Measurements from ENCODE around the gene HSP90AB1.

Gene HSP90AB1

GRCh38 chr6:44246663-44247337 lies at the start of gene HSP90AB1:
TSS of gene HSP90AB1 (plus strand) at chr6:44247101. CDS start at chr6:44248630, 1,529 bp downstream.
- peak; percentile 89 to 95 for DNase-seq (ENCODE audit: low read depth in 2 of 2)

DNA sequence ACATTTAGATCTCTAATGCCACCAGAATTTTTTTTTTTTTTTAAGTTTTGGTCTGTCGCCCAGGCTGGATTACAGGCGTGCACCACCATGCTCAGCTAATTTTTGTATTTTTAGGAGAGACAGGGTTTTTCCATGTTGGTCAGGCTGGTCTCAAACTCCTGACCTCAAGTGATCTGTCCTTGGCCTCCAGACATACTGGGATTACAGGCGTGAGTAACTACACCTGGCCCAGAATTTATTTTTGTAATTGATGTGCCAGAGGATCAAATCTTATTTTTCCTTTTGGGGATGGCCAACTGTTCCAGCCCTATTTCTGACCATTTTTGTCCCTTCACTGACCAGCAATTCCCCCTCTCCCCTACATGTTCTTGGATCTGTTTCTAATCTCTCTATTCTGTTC lies 48.2 kb upstream of the HSP90AB1 start:
- no peak for DNase-seq (ENCODE audit: low read depth in 2 of 2)

- DNase-seq (ENCODE audit: low read depth in 2 of 2), result no peak
Observed at GRCh38 chr6:44199883-44200282, 47.0 kb upstream of the HSP90AB1 start.

GRCh38 chr6:44201200-44201599 lies 45.7 kb upstream of the HSP90AB1 start:
- DNase-seq (ENCODE audit: low read depth in 2 of 2), result no peak

DNA sequence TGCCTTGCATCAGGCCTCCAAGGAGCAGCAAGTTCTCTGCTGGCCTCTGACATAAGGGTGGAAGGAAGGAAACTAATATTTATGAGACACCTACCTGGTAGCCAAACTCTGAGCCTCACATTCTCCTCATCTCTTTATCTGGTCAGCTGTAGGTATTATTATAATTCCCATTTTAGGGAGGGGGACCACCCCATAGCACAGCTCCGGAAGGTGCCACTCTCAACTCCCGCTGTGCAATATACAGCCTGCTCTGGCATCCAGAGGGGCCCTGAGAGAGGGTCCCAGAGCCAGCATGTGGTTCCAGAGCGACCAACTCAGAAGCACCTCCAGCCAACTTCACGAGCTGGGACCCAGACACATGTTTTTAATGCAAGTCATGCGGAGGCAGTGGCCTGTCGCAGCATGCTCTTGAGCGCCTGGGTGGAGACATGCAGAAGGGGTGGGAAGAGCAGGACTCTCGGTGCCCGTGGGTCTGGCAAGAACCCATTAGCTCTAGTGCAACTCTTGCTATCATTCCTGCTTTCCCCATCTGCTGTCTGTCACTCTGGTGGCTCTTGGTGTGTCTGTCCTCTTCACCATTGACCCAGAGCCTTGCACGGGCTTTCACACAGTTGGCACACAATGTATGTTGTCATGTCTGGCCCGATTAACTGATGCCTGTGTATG lies 45.1 kb upstream of the HSP90AB1 start:
- no peak for DNase-seq (ENCODE audit: low read depth in 2 of 2)

DNA sequence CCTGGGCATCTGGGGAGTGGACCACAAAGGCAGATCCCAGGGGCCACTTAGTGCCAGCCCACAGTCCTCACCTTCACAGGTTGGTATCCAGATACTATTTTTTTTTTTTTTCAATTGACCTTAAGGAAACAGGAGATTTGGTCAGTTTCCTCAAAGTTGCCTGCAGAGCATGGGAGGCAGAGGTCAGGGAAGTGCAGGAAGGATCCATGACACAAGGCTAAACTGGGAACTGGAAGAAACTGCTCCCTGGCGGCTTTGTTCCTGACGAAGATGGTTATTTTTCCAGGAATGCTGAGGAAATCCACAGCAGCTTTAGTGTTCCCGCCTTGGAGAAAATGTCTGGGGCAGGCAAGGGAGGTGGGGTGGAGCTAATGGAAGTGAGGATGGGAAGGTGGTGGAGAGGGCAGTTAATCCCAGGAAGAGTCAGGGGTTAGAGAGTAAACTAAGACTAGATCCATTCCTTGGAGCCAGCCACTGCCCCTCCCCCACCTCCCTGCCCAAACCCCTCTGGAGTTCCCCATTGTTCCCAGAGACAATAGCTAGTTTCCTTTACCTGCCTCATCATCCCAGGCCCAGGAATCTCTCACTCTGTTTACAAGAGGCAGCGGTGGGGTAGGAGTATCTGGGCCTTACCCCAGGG lies 44.4 kb upstream of the HSP90AB1 start:
- no peak for DNase-seq (ENCODE audit: low read depth in 2 of 2)

GRCh38 chr6:44202972-44203750 lies 43.7 kb upstream of the HSP90AB1 start:
- no peak for DNase-seq (ENCODE audit: low read depth in 2 of 2)

GRCh38 chr6:44203955-44204354 lies 42.9 kb upstream of the HSP90AB1 start:
- DNase-seq (ENCODE audit: low read depth in 2 of 2), result no peak

DNA sequence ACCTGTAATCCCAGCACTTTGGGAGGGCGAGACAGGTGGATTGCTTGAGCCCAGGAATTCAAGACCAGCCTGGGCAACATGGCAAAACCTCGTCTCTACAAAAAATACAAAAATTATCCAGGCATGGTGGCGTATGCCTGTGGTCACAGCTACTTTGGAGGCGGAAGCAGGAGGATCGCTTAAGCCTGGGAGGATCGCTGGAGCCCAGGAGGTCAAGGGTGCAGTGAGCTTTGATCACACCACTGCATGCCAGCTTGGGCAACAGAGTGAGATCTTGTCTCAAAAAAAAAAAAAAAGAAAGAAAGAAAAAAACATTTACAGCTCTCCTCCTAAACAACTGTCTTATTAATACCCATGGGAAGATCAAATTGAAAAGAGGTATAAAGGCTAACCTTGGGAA lies 38.9 kb upstream of the HSP90AB1 start:
- no peak for DNase-seq (ENCODE audit: low read depth in 2 of 2)

DNA sequence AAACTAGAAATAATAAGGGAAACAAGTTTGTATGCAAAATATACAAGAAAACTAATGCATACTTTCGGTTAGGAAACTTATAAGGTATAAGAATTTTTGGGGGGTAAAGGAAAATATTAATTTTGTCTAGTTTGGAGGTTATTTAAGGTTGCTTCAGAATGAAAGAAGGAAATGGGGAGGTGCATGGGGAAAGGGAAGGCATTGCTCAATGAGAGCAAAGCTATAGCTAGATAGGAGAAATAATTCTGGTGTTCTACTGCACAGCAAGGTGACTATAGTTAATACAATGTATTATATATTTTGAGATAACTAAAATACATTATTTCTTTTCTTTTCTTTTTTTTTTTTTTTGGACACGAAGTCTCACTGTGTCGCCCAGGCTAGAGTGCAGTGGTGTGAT lies 35.6 kb upstream of the HSP90AB1 start:
- DNase-seq (ENCODE audit: low read depth in 2 of 2), result no peak

DNA sequence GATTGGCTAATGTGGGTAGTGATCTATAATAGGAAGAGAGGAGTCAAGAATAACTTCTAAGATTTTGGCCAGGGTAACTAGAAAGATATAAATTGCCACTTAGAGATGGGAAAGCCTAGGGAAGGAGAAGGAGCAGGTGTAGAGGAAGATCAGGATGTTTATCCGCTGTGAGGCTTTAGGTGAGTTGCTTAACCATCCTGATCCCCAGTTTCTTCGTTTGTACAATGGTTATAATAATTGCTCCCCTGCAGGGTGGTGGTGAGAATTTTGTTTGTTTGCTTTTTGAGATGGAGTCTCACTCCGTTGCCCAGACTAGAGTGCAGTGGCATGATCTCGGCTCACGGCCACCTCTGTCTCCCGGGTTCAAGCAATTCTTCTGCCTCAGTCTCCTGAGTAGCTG lies 32.6 kb upstream of the HSP90AB1 start:
- DNase-seq (ENCODE audit: low read depth in 2 of 2), result no peak

DNA sequence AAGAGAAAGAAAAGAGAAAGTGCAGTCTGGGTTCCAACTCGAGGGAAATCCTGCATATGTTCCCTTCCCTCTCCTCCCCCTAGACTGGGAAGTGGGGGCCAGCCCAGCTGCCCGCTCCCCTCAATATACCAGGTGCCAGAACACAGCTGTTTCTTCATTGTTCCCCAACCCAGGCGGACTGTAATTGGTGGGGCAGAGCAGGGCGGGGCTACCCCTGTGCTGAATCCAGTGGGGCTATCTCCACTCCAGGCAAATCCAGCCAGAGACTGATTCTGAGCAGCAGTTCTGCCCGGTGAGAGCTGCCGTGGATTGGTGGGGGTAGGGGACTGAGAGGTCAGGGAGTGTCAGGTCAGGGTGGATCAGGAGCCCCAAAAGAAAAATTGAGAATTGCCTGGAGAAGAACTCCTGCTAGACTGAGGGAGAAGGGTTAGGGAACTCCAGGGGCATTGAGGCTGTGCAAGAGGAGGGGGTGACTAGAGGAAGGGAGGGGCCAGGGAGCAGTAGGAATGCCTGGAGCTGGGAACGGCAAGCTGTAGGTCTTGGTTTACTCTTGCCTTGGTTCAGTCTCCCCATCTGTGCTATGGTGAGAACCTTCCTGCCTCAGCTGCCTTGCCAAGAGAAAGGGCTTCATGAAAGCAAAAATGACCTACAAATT lies 30.1 kb upstream of the HSP90AB1 start, which contains the start of gene MYMX:
TSS of gene MYMX (plus strand) at position 250 of the 655 bp plus-strand sequence. CDS start 546 bp downstream, outside the sequence.
- no peak for DNase-seq (ENCODE audit: low read depth in 2 of 2)

DNA sequence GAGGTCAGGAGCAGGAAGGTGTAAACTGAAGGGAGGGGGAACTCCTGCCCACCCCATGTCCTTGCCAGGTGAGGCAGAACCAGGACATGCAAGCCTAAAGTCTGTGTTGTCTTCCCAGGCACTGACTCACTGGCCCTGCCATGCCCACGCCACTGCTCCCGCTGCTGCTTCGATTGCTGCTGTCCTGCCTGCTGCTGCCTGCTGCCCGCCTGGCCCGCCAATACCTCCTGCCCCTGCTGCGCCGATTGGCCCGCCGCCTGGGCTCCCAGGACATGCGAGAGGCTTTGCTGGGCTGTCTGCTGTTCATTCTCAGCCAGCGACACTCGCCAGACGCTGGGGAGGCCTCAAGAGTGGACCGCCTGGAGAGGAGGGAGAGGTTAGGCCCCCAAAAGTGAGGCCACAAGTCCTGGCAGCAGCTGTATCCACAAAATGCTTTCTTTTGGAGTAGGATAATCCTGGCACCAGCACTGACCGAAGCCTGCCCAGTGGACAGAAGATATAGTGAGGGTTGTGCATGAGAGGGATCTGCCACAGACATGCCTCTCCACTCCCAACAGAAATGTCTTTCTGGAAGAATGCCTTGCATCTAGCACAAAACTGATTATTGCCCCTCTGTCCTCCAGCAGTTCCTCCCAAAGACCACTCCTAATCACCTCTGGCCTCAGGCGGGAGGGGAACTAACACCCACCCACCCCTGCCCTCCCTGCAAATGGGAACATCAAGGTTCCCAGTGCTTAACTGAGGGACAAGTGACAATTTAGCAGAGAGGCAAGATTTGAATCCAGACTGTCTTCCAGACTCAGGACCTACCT lies 29.4 kb upstream of the HSP90AB1 start:
- no peak for DNase-seq (ENCODE audit: low read depth in 2 of 2)

- no peak for DNase-seq (ENCODE audit: low read depth in 2 of 2)
Observed at GRCh38 chr6:44219053-44219814, 27.7 kb upstream of the HSP90AB1 start.

DNA sequence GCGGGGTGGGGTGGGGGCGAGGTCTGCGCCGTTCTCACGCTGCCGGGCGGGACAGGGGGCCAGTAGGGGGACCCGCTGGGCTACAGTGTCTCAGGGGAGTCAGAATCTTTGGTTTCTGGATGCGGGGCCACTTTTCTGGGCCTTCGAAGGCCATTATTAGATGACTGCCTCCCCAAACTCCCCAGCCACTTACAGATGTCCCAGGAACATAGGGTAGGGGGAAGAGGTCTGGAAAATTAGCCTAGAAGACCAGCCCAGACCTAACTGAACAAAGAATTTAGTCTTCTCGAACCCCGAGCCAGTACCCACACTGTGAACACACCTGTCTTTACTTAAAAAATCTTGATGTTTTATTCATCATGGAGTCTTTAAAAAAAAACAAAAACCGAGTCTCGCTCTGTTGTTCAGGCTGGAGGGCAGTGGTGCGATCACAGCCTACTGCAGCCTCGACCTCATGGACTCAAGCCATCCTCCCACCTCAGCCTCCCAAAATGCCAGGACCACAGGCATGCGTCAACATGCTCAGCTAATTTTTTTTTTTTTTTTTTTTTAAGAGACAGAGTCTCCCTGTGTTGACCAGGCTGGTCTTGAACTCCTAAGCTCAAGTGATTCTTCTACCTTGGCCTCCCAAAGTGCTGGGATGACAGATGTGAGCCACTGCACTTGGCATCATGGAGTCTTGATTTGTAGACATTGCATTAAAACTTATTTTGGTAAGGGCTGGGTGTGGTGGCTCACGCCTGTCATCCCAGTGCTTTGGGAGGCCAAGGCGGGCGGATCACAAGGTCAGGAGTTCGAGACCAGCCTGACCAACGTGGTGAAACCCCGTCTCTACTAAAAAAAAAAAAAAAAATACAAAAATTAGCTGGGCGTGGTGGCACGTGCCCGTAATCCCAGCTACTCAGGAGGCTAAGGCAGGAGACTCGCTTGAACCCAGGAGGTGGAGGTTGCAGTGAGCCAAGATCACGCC lies 26.8 kb upstream of the HSP90AB1 start:
- no peak for DNase-seq (ENCODE audit: low read depth in 2 of 2)

DNA sequence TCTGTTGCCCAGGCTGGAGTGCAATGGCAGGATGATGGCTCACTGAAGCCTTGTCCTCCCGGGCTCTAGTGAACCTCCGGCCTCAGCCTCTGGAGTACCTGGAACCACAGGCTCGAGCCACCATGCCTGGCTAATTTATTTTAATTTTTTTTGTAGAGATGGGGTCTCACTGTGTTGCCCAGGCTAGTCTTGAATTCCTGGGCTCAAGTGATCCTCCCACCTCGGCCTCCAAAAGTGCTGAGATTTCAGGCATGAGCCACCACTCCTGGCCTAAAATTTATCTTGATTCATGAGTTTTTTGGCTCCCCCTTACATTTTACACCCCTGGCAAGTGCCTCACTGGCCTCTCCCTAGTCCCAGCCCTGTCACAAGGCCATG lies 26.0 kb upstream of the HSP90AB1 start:
- DNase-seq (ENCODE audit: low read depth in 2 of 2), result no peak

- peak; percentile 52 to 68 for DNase-seq (ENCODE audit: low read depth in 2 of 2)
Observed at GRCh38 chr6:44221291-44221960, 25.5 kb upstream of the HSP90AB1 start.

DNA sequence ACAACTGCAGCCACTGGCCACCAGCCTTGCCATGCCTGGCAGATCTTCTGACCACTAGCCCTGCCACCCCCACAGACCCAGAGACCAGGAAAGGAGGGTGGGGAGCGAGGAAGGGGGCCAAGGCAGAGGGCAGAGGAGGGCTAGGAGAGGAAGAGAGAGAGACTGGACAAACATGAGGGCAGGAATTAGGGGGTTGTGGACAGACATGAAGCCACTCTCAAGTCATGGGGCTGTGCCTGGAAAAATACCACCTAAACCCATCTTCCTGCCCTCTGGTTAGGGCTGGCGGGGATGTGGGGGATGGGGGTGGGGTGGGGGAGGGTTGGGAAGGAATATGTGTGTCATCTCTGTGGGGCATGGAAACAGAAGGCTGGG lies 25.0 kb upstream of the HSP90AB1 start:
- no peak for DNase-seq (ENCODE audit: low read depth in 2 of 2)

Data from activated CD4-positive, alpha-beta T cell treated with anti-CD3 and anti-CD28 coated beads for 24 hours (primary cell).